GM23338 (cell line): ENCODE measurements around the gene ZFP36L1. TPM values are rescaled to one million over a fixed set of nuclear protein-coding genes. Genes with fewer than 3 reads are reported as not detected.
A peak's percentile ranks its signal among the peaks of the same experiment; 100 is the strongest.

ENCODE experiments used
- ATAC-seq: fragments of 200-7000 bp; cut with Tn5 transposase; 3 replicates; pipeline ENCODE4 v1.9.1; 2020
- DNase-seq: peaks from one replicate; pipeline ENCODE4 v3.0.0-alpha.2; 2015; ENCODE audit warnings: low spot score
- H2AFZ ChIP-seq: fragments of 200-600 bp; sonication (generic); 2 replicates; pipeline ENCODE4 v1.8.0; 2016; ENCODE audit warnings: antibody characterized with exemption, mild to moderate bottlenecking, moderate library complexity
- H3F3A ChIP-seq: fragments of 200-600 bp; sonication (generic); replicated peaks from 2 replicates; pipeline ENCODE4 v1.8.0; 2017; ENCODE audit warnings: antibody characterized with exemption, mixed run types, low read depth
- H3K27ac ChIP-seq: fragments of 200-600 bp; sonication (generic); 2 replicates; pipeline ENCODE4 v1.6.1; 2016; ENCODE audit warnings: low read depth
- H3K27me3 ChIP-seq: fragments of 200-600 bp; sonication (generic); 2 replicates; pipeline ENCODE4 v1.8.0; 2016; ENCODE audit warnings: mild to moderate bottlenecking, mixed run types, moderate library complexity; ENCODE audit not compliant: insufficient read depth
- H3K36me3 ChIP-seq: fragments of 200-600 bp; sonication (generic); 2 replicates; pipeline ENCODE4 v1.8.0; 2016; ENCODE audit warnings: mild to moderate bottlenecking; ENCODE audit not compliant: insufficient read depth
- H3K4me1 ChIP-seq: fragments of 200-600 bp; sonication (generic); 2 replicates; pipeline ENCODE4 v1.8.0; 2016; ENCODE audit warnings: mild to moderate bottlenecking, moderate library complexity; ENCODE audit not compliant: insufficient read depth
- H3K4me2 ChIP-seq: fragments of 200-600 bp; sonication (generic); 2 replicates; pipeline ENCODE4 v1.7.1; 2017; ENCODE audit warnings: mixed run types
- H3K4me3 ChIP-seq: fragments of 200-600 bp; sonication (generic); 2 replicates; pipeline ENCODE4 v1.6.1; 2016; ENCODE audit warnings: mixed run types
- H3K79me2 ChIP-seq: fragments of 200-600 bp; sonication (generic); replicated peaks from 2 replicates; pipeline ENCODE4 v1.8.0; 2017; ENCODE audit warnings: mild to moderate bottlenecking; ENCODE audit not compliant: insufficient read depth
- H3K9me2 ChIP-seq: fragments of 200-600 bp; sonication (generic); 2 replicates; pipeline ENCODE4 v1.8.0; 2017; ENCODE audit not compliant: insufficient read depth
- H4K20me1 ChIP-seq: fragments of 200-600 bp; sonication (generic); replicated peaks from 2 replicates; pipeline ENCODE4 v1.8.0; 2017; ENCODE audit warnings: mild to moderate bottlenecking; ENCODE audit not compliant: insufficient read depth
- H3K27ac Mint-ChIP-seq: 2 replicates; pipeline ENCODE4 v1.8.0; 2020; ENCODE audit warnings: inconsistent platforms, mild to moderate bottlenecking, moderate library complexity, mixed read lengths
- H3K27me3 Mint-ChIP-seq: 3 replicates; pipeline ENCODE4 v1.8.0; 2022; ENCODE audit warnings: low read depth, mild to moderate bottlenecking, moderate library complexity, mixed read lengths, inconsistent platforms; ENCODE audit not compliant: insufficient read depth, poor library complexity
- H3K36me3 Mint-ChIP-seq: 3 replicates; pipeline ENCODE4 v1.8.0; 2021; ENCODE audit warnings: low read depth, mild to moderate bottlenecking, inconsistent platforms, moderate library complexity, mixed read lengths
- H3K4me1 Mint-ChIP-seq: 3 replicates; pipeline ENCODE4 v1.8.0; 2020; ENCODE audit warnings: mild to moderate bottlenecking, inconsistent platforms, mixed read lengths
- H3K4me3 Mint-ChIP-seq: 3 replicates; pipeline ENCODE4 v1.8.0; 2021; ENCODE audit warnings: moderate library complexity, mild to moderate bottlenecking, inconsistent platforms, mixed read lengths
- H3K9me3 Mint-ChIP-seq: 3 replicates; pipeline ENCODE4 v1.8.0; 2020; ENCODE audit warnings: moderate library complexity, mild to moderate bottlenecking, inconsistent platforms, mixed read lengths
- ETS1 ChIP-seq: IDR thresholded peaks from 2 replicates; pipeline ENCODE4 v1.6.1; 2016; ENCODE audit warnings: antibody characterized with exemption
- STAT1 ChIP-seq: IDR thresholded peaks from one replicate; pipeline ENCODE4 v1.6.1; 2016; ENCODE audit warnings: antibody characterized with exemption; ENCODE audit not compliant: unreplicated experiment
- ZNF462 ChIP-seq: fragments of 250-450 bp; sonication (Bioruptor Pico); IDR thresholded peaks from 2 replicates; pipeline ENCODE4 v1.5.0; 2020; ENCODE audit warnings: mild to moderate bottlenecking, moderate library complexity
- polyA plus RNA-seq: library from polyadenylated mRNA; unstranded; fragments of >200 nt; fragmentation: Nextera tagmentation; extraction: Ambion mirVana; gene quantifications from 2 replicates; pipeline ENCODE4 v1.2.1, GENCODE V29; 2016
- total RNA-seq: library from RNA; depleted of rRNA; stranded (reverse); fragments of >200 nt; shearing (Covaris generic); gene quantifications from 2 replicates; pipeline ENCODE4 v1.2.3, GENCODE V29; 2014
- TF ChIP-seq, protein P1 (sequence below), 2 experiments: fragments of 200-600 bp in 1 of 2; sonication (generic) in 1 of 2; conservative IDR thresholded peaks; 2 replicates each; pipeline versions ENCODE4 v1.5.1 to v1.6.1; 2016 to 2017; ENCODE audit warnings: antibody characterized with exemption in 2 of 2, low read depth in 2 of 2, mild to moderate bottlenecking in 2 of 2, moderate library complexity in 1 of 2

Gene ZFP36L1
- total and polyA plus RNA-seq, 2 experiments from 2014 or later: 148 to 382 TPM

- Mint-ChIP-seq H3K4me1 (peaks cover 7% of the 10 kb centered on the region), H3K27me3 (peaks cover 6% of the 10 kb centered on the region), H3K9me3 (no peaks in the 10 kb centered on the region; the same call in 2 of the 3 replicates), H3K4me3 (no peak overlapping the region), H3K27ac (no peak overlapping the region), H3K36me3 (no peaks in the 10 kb centered on the region; the same call in 2 of the 3 replicates)
- Histone ChIP-seq H3K4me2 (no peak overlapping the region), H3F3A (no peaks in the 10 kb centered on the region), H4K20me1 (no peaks in the 10 kb centered on the region), H3K79me2 (no peaks in the 10 kb centered on the region), H3K9me2 (peaks cover 7% of the 10 kb centered on the region), H3K27me3 (no peaks in the 10 kb centered on the region), H3K27ac (no peak overlapping the region), H2AFZ (no peak overlapping the region), H3K4me3 (no peak overlapping the region), H3K4me1 (no peaks in the 10 kb centered on the region; the same call in 1 of the 2 replicates), H3K36me3 (no peaks in the 10 kb centered on the region)
- DNase-seq: no peak
- ATAC-seq: no peak
- TF ChIP-seq ZNF462: no peak
- TF ChIP-seq ETS1: no peak
These were observed 24.6 kb downstream of the ZFP36L1 start for GRCh38 chr14:68768316-68768715.

DNA sequence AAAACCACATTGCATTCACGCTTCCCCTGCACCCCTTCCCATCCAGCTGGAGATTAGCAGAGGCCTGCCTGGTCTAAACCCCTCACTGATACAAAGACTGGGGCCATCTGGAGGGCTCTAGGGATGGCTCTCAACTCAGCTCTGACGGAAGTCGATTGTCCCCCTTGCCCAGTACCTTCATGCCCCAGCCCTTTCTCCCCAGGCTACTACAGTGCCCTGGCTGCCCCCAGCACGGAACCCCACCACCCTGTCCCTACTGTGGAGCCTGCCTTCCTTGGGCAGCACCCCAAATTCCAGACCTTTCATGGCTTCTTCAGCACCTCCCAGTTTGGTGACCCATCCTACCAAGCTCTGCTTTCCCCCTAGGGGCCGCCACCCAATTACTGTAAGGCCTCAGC, 25.6 kb downstream of the ZFP36L1 start:
- H3K27ac Mint-ChIP-seq: no peak overlapping the region
- no peak for DNase-seq
- no peaks in the 10 kb centered on the region for H4K20me1 ChIP-seq
- no peaks in the 10 kb centered on the region for H3K36me3 ChIP-seq
- no peaks in the 10 kb centered on the region; the same call in 2 of the 3 replicates for H3K36me3 Mint-ChIP-seq
- H3K27me3 Mint-ChIP-seq: peaks cover 8% of the 10 kb centered on the region
- no peaks in the 10 kb centered on the region for H3K79me2 ChIP-seq
- TF ChIP-seq STAT1: no peak
- TF ChIP-seq, protein P1, sequence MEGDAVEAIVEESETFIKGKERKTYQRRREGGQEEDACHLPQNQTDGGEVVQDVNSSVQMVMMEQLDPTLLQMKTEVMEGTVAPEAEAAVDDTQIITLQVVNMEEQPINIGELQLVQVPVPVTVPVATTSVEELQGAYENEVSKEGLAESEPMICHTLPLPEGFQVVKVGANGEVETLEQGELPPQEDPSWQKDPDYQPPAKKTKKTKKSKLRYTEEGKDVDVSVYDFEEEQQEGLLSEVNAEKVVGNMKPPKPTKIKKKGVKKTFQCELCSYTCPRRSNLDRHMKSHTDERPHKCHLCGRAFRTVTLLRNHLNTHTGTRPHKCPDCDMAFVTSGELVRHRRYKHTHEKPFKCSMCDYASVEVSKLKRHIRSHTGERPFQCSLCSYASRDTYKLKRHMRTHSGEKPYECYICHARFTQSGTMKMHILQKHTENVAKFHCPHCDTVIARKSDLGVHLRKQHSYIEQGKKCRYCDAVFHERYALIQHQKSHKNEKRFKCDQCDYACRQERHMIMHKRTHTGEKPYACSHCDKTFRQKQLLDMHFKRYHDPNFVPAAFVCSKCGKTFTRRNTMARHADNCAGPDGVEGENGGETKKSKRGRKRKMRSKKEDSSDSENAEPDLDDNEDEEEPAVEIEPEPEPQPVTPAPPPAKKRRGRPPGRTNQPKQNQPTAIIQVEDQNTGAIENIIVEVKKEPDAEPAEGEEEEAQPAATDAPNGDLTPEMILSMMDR (conservative IDR thresholded peaks at IDR 0.05; ENCODE audit: low read depth in 2 of 2): peak; percentile 16 to 36; a peak in 2 of 4 replicates
- no peak overlapping the region for H2AFZ ChIP-seq
- no peaks in the 10 kb centered on the region for H3F3A ChIP-seq
- no peaks in the 10 kb centered on the region; the same call in 1 of the 2 replicates for H3K4me1 ChIP-seq
- no peak for ATAC-seq
- H3K4me3 ChIP-seq: no peak overlapping the region
- no peaks in the 10 kb centered on the region for H3K27me3 ChIP-seq
- no peak overlapping the region for H3K4me3 Mint-ChIP-seq
- H3K9me2 ChIP-seq: peaks cover 7% of the 10 kb centered on the region
- no peak overlapping the region for H3K27ac ChIP-seq
- H3K9me3 Mint-ChIP-seq: no peaks in the 10 kb centered on the region; the same call in 2 of the 3 replicates
- H3K4me1 Mint-ChIP-seq: peaks cover 16% of the 10 kb centered on the region
- H3K4me2 ChIP-seq: no peak overlapping the region
